CD4-positive, alpha-beta T cell (primary cell): ENCODE results near the gene CCDC51. TPM values are rescaled to one million over a fixed set of nuclear protein-coding genes. Genes with fewer than 3 reads are reported as not detected.

Experiments
- ATAC-seq: fragments of 200-7000 bp; cut with Tn5 transposase; one replicate; pipeline ENCODE4 v1.10.0; 2022; ENCODE audit warnings: mild to moderate bottlenecking; ENCODE audit not compliant: poor library complexity
- CTCF ChIA-PET: fragments of 350-600 bp; sonication (Branson Sonifier 250); formaldehyde crosslinking; loops from one replicate; lab custom pipeline; 2021; ENCODE audit warnings: antibody characterized with exemption, inconsistent platforms; lab: Charles Lee
- POLR2A ChIA-PET: fragments of 350-600 bp; sonication (Branson Sonifier 250); formaldehyde crosslinking; loops from one replicate; lab custom pipeline; 2021; ENCODE audit warnings: antibody characterized with exemption, inconsistent platforms; lab: Charles Lee
- DNase-seq, 14 experiments: peaks; one replicate each; pipeline ENCODE4 v3.0.0-alpha.2; 2013 to 2020; ENCODE audit warnings: mixed read lengths in 2 of 14
- H3K27ac ChIP-seq, 2 donors: one replicate each; pipeline versions ENCODE4 v1.5.1 to v1.7.0; 2013; ENCODE audit warnings: low read length in 2 of 2, low read depth in 1 of 2, mild to moderate bottlenecking in 1 of 2
- H3K27me3 ChIP-seq, 2 experiments: 1 replicate in 1 of 2; 2 replicates in 1 of 2; pipeline versions ENCODE4 v1.6.1 to v1.7.0; 2013; ENCODE audit warnings: low read length in 2 of 2, control low read depth in 1 of 2, mild to moderate bottlenecking in 1 of 2, moderate library complexity in 1 of 2; ENCODE audit not compliant: insufficient read depth in 2 of 2, control insufficient read depth in 1 of 2
- H3K36me3 ChIP-seq: one replicate; pipeline ENCODE4 v1.6.1; 2013; ENCODE audit warnings: low read length, control low read depth; ENCODE audit not compliant: insufficient read depth
- H3K4me1 ChIP-seq: one replicate; pipeline ENCODE4 v1.6.1; 2013; ENCODE audit warnings: low read length, control low read depth; ENCODE audit not compliant: insufficient read depth
- H3K4me3 ChIP-seq: one replicate; pipeline ENCODE4 v1.5.1; 2013; ENCODE audit warnings: mild to moderate bottlenecking, low read length, moderate library complexity
- H3K9me3 ChIP-seq, 2 experiments: 1 replicate in 1 of 2; 2 replicates in 1 of 2; pipeline versions ENCODE4 v1.6.1 to v1.7.0; 2013; ENCODE audit warnings: low read length in 2 of 2, mild to moderate bottlenecking in 2 of 2, control low read depth in 1 of 2, moderate library complexity in 1 of 2; ENCODE audit not compliant: control insufficient read depth in 1 of 2, insufficient read depth in 1 of 2
- H3K27ac Mint-ChIP-seq: one replicate; pipeline ENCODE4 v1.8.0; 2020; ENCODE audit warnings: mixed read lengths
- H3K27me3 Mint-ChIP-seq: one replicate; pipeline ENCODE4 v1.8.0; 2021; ENCODE audit warnings: mixed read lengths
- H3K36me3 Mint-ChIP-seq: one replicate; pipeline ENCODE4 v1.8.0; 2021; ENCODE audit warnings: low read depth, mixed read lengths
- H3K4me1 Mint-ChIP-seq: one replicate; pipeline ENCODE4 v1.8.0; 2021; ENCODE audit warnings: low read depth, mixed read lengths
- H3K4me3 Mint-ChIP-seq: one replicate; pipeline ENCODE4 v1.8.0; 2020; ENCODE audit warnings: mild to moderate bottlenecking, mixed read lengths
- H3K9me3 Mint-ChIP-seq: one replicate; pipeline ENCODE4 v1.8.0; 2020; ENCODE audit warnings: mixed read lengths
- intact Hi-C, 2 experiments: fragments of 100-400 bp; cut with DNase I in 1 of 2; cut with micrococcal nuclease in 1 of 2; formaldehyde crosslinking; loops; one replicate each; pipeline versions ENCODE4 v1.15.1 to v1.9.0; 2023 to 2025; cut with DNase I, micrococcal nuclease
- total RNA-seq, 174 experiments: library from RNA in 2 of 174; stranded (reverse) in 2 of 174; gene quantifications; one replicate each; pipeline ENCODE4 v1.2.3 and lab custom pipeline; 2021 to 2026
- TF ChIP-seq, protein P1 (sequence below): fragments of 200-600 bp; IDR thresholded peaks from one replicate; pipeline ENCODE4 v1.8.0; 2022; ENCODE audit warnings: antibody characterized with exemption, mild to moderate bottlenecking

CCDC51 gene
- total RNA-seq, 2 experiments from 2014 or later = 5.5 to 5.8 TPM

GRCh38 chr3:48409291-48410201, 30.4 kb downstream of the CCDC51 start:
- ChIA-PET CTCF (no interaction called here), POLR2A (no interaction called here)
- H3K36me3 ChIP-seq = no peaks in the 10 kb centered on the region
- ATAC-seq (no peak), DNase-seq (peak in 2 of 14 experiments; percentile 2 to 10)
- Mint-ChIP-seq H3K36me3 (no peaks in the 10 kb centered on the region), H3K27me3 (no peaks in the 10 kb centered on the region), H3K27ac (no peak overlapping the region), H3K4me3 (no peak overlapping the region), H3K4me1 (no peaks in the 10 kb centered on the region), H3K9me3 (no peaks in the 10 kb centered on the region)
- no peak overlapping the region for H3K4me3 ChIP-seq
- H3K9me3 ChIP-seq = no peaks in the 10 kb centered on the region
- TF ChIP-seq, protein P1, sequence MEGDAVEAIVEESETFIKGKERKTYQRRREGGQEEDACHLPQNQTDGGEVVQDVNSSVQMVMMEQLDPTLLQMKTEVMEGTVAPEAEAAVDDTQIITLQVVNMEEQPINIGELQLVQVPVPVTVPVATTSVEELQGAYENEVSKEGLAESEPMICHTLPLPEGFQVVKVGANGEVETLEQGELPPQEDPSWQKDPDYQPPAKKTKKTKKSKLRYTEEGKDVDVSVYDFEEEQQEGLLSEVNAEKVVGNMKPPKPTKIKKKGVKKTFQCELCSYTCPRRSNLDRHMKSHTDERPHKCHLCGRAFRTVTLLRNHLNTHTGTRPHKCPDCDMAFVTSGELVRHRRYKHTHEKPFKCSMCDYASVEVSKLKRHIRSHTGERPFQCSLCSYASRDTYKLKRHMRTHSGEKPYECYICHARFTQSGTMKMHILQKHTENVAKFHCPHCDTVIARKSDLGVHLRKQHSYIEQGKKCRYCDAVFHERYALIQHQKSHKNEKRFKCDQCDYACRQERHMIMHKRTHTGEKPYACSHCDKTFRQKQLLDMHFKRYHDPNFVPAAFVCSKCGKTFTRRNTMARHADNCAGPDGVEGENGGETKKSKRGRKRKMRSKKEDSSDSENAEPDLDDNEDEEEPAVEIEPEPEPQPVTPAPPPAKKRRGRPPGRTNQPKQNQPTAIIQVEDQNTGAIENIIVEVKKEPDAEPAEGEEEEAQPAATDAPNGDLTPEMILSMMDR = no peak
- no peaks in the 10 kb centered on the region for H3K27me3 ChIP-seq
- intact Hi-C loops = no loop called here
- no peak overlapping the region for H3K27ac ChIP-seq
- no peaks in the 10 kb centered on the region for H3K4me1 ChIP-seq

GRCh38 chr3:48408823-48409281, 31.1 kb downstream of the CCDC51 start:
- H3K4me3 Mint-ChIP-seq = no peak overlapping the region
- no peaks in the 10 kb centered on the region for H3K9me3 Mint-ChIP-seq
- no peaks in the 10 kb centered on the region for H3K4me1 Mint-ChIP-seq

DNA sequence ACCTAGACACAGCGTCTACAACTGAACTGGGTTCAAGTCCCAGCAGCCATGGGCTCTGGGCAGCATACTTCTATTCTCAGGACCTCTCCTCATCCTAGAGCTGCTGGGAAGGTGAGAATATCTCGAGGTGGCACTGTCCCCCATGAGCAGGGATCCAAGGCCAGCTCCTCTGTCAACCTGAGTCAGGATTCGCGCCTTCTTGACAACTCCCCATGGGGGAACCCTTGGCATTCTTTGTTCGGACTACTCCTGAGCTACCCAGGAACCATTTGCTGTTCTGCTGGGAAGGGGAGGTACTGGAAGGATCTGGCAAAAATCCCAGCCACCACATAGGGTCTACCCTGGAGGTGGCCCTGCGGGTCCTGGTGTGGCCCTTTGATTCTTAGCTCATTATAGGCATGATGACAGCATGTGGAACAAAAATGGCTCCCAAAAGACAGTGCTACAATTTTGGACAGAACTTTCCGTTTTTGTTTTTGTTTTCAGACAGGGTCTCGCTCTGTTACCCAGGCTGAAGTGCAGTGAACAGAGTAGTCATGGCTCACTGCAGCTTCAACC, 32.3 kb downstream of the CCDC51 start:
- no peak overlapping the region for H3K27ac Mint-ChIP-seq
- TF ChIP-seq, protein P1 = no peak
- Histone ChIP-seq H3K4me1 (no peaks in the 10 kb centered on the region), H3K4me3 (no peak overlapping the region), H3K9me3 (no peaks in the 10 kb centered on the region), H3K27me3 (no peaks in the 10 kb centered on the region), H3K27ac (no peak overlapping the region), H3K36me3 (no peaks in the 10 kb centered on the region)
- H3K36me3 Mint-ChIP-seq = no peaks in the 10 kb centered on the region
- ATAC-seq = no peak
- no peaks in the 10 kb centered on the region for H3K4me1 Mint-ChIP-seq
- CTCF ChIA-PET = interaction anchor here (2.4 kb wide), 1 partner anchor 28 kb away, joined by 14 read pairs; no protein-coding TSS in a partner anchor
- intact Hi-C loops = no loop called here
- no peak for DNase-seq
- H3K27me3 Mint-ChIP-seq = no peaks in the 10 kb centered on the region
- H3K9me3 Mint-ChIP-seq = no peaks in the 10 kb centered on the region
- no peak overlapping the region for H3K4me3 Mint-ChIP-seq
- POLR2A ChIA-PET = no interaction called here

More at GRCh38 chr3:48408823-48409281, 31.1 kb downstream of the CCDC51 start:
- no peaks in the 10 kb centered on the region for H3K4me1 ChIP-seq
- ChIA-PET POLR2A (no interaction called here), CTCF (interaction anchor here (2.4 kb wide), 1 partner anchor 27 kb away, joined by 14 read pairs; no protein-coding TSS in a partner anchor)
- Mint-ChIP-seq H3K27me3 (no peaks in the 10 kb centered on the region), H3K27ac (no peak overlapping the region), H3K36me3 (no peaks in the 10 kb centered on the region)
- TF ChIP-seq, protein P1 = no peak
- H3K36me3 ChIP-seq = no peaks in the 10 kb centered on the region
- ATAC-seq (no peak), DNase-seq (peak in 2 of 14 experiments; percentile 1 to 25)
- no peaks in the 10 kb centered on the region for H3K27me3 ChIP-seq
- no peak overlapping the region for H3K27ac ChIP-seq
- intact Hi-C loops = no loop called here
- H3K4me3 ChIP-seq = no peak overlapping the region
- no peaks in the 10 kb centered on the region for H3K9me3 ChIP-seq
